ENCODE results near the gene TMEM60.

Gene TMEM60

DNA sequence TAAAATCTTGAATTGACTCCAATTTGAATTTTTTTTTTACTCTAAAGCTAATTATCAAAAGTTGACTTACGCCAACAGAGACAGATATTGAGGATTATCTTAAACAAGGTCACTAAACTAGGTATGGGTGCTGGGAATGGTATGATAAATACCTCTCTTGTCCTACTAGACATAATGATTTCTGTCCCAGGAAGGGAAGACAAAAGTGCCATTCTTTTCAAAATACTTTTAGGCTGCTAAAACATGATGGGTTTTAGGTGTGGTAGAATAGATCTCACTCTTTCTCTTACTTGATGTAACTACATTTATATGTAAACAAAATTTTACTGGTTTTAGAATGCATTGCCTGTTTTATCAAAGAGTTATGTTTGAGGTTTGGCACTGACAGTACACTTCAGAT is 15.1 kb downstream of the TMEM60 start:
- H2AK5ac ChIP-seq (ENCODE audit: low read length, severe bottlenecking): no peak overlapping the region
- no peak overlapping the region for H2BK12ac ChIP-seq (ENCODE audit: low read length in 2 of 2)
- H3K18ac ChIP-seq (ENCODE audit: low read depth in 1 of 2, low read length in 2 of 2): no peak overlapping the region
- no peak overlapping the region for H3K4me3 ChIP-seq (ENCODE audit: insufficient read depth in 1 of 2, low read depth in 1 of 2, low read length in 2 of 2)
- no peak overlapping the region for H3K4ac ChIP-seq (ENCODE audit: low read depth in 1 of 2, low read length in 2 of 2)
- no peak overlapping the region for H2BK5ac ChIP-seq (ENCODE audit: low read depth, low read length, poor library complexity, severe bottlenecking)
- DNase-seq: no peak
- peaks cover 13% of the 10 kb centered on the region for H3K9me3 ChIP-seq (ENCODE audit: control insufficient read depth, low read length)
- H4K8ac ChIP-seq (ENCODE audit: low read length): no peak overlapping the region
- H3K4me2 ChIP-seq (ENCODE audit: low read length, poor library complexity, severe bottlenecking): no peak overlapping the region
- H3K9ac ChIP-seq (ENCODE audit: low read length): no peak overlapping the region
- H2AFZ ChIP-seq (ENCODE audit: low read depth, low read length): no peak overlapping the region
- H3K27ac ChIP-seq (ENCODE audit: low read length, poor library complexity, severe bottlenecking): no peak overlapping the region
- no peak overlapping the region for H2BK15ac ChIP-seq (ENCODE audit: low read depth, poor library complexity, severe bottlenecking)
- no peaks in the 10 kb centered on the region for H3K4me1 ChIP-seq (ENCODE audit: control insufficient read depth, insufficient read depth, low read depth, low read length)
- H3K14ac ChIP-seq (ENCODE audit: low read length in 2 of 2): no peak overlapping the region
- H3K23ac ChIP-seq (ENCODE audit: low read length in 2 of 2): no peak overlapping the region
- peaks cover 0 to 57% of the 10 kb centered on the region in 2 experiments for H3K36me3 ChIP-seq (ENCODE audit: control insufficient read depth in 1 of 2, insufficient read depth in 2 of 2, low read depth in 1 of 2, low read length in 2 of 2)
- no CpG with 5 or more reads among the region's 1 CpG for WGBS
- H4K91ac ChIP-seq (ENCODE audit: low read length): no peak overlapping the region
- H3K79me1 ChIP-seq (replicated peaks; ENCODE audit: low read length, poor library complexity, severe bottlenecking): peaks cover 2% of the 10 kb centered on the region
- H3K27me3 ChIP-seq (ENCODE audit: control insufficient read depth in 1 of 2, insufficient read depth in 1 of 2, low read length in 2 of 2): no peaks in the 10 kb centered on the region
- no peak overlapping the region for H2BK120ac ChIP-seq (ENCODE audit: low read depth, low read length)

DNA sequence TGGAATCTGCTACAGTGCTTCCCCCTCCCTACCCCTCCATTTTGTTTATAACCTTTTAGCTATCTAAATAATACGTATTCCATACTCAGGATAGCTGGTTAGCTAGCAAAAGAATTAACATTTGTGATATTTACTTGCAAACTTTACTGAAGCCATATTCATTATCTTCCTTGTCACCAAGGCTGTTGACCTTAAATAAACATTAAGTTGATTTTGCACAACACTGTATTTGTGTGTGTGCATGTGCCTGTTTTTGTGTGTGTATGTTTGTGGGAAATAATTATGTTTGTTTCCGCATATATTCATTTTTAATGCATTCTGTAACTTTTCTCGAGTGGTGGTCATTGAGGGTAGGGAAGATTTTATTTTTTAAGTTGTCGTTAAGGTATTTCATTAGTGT is 15.9 kb downstream of the TMEM60 start:
- Histone ChIP-seq H2BK120ac (ENCODE audit: low read depth, low read length) (no peak overlapping the region), H3K14ac (ENCODE audit: low read length in 2 of 2) (no peak overlapping the region), H3K23ac (ENCODE audit: low read length in 2 of 2) (no peak overlapping the region), H2BK5ac (ENCODE audit: low read depth, low read length, poor library complexity, severe bottlenecking) (no peak overlapping the region), H4K8ac (ENCODE audit: low read length) (no peak overlapping the region), H3K36me3 (ENCODE audit: control insufficient read depth in 1 of 2, insufficient read depth in 2 of 2, low read depth in 1 of 2, low read length in 2 of 2) (peaks cover 0 to 60% of the 10 kb centered on the region in 2 experiments), H2AK5ac (ENCODE audit: low read length, severe bottlenecking) (no peak overlapping the region), H3K18ac (ENCODE audit: low read depth in 1 of 2, low read length in 2 of 2) (no peak overlapping the region), H3K4me2 (ENCODE audit: low read length, poor library complexity, severe bottlenecking) (no peak overlapping the region), H3K4me1 (ENCODE audit: control insufficient read depth, insufficient read depth, low read depth, low read length) (no peaks in the 10 kb centered on the region), H2BK15ac (ENCODE audit: low read depth, poor library complexity, severe bottlenecking) (no peak overlapping the region), H3K27me3 (ENCODE audit: control insufficient read depth in 1 of 2, insufficient read depth in 1 of 2, low read length in 2 of 2) (no peaks in the 10 kb centered on the region), H2BK12ac (ENCODE audit: low read length in 2 of 2) (no peak overlapping the region), H3K27ac (ENCODE audit: low read length, poor library complexity, severe bottlenecking) (no peak overlapping the region), H4K91ac (ENCODE audit: low read length) (no peak overlapping the region), H3K4ac (ENCODE audit: low read depth in 1 of 2, low read length in 2 of 2) (no peak overlapping the region), H3K9me3 (ENCODE audit: control insufficient read depth, low read length) (peaks cover 13% of the 10 kb centered on the region), H2AFZ (ENCODE audit: low read depth, low read length) (no peak overlapping the region), H3K9ac (ENCODE audit: low read length) (no peak overlapping the region), H3K4me3 (ENCODE audit: insufficient read depth in 1 of 2, low read depth in 1 of 2, low read length in 2 of 2) (no peak overlapping the region), H3K79me1 (replicated peaks; ENCODE audit: low read length, poor library complexity, severe bottlenecking) (peaks cover 2% of the 10 kb centered on the region)
- no peak for DNase-seq
- WGBS: 94% methylated on average over 4 of the region's 4 CpGs

DNA sequence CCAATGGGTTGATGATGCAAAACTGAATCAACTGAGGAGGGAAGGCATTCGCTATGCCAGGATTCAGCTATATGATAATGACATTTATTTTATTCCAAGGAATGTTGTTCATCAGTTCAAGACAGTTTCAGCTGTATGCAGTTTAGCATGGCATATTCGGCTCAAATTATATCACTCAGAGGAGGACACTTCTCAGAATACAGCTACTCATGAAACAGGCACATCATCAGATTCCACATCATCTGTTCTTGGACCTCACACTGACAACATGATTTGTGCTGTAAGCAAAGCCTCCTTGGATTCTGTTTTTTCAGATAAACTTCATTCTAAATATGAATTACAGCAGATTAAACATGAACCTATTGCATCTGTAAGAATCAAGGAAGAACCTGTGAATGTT is 19.7 kb downstream of the TMEM60 start:
- no peak overlapping the region for H3K18ac ChIP-seq (ENCODE audit: low read depth in 1 of 2, low read length in 2 of 2)
- no peak overlapping the region for H4K91ac ChIP-seq (ENCODE audit: low read length)
- DNase-seq: no peak
- H2BK120ac ChIP-seq (ENCODE audit: low read depth, low read length): no peak overlapping the region
- no peak overlapping the region for H3K27ac ChIP-seq (ENCODE audit: low read length, poor library complexity, severe bottlenecking)
- no peak overlapping the region for H3K4ac ChIP-seq (ENCODE audit: low read depth in 1 of 2, low read length in 2 of 2)
- no peak overlapping the region for H3K14ac ChIP-seq (ENCODE audit: low read length in 2 of 2)
- H2AFZ ChIP-seq (ENCODE audit: low read depth, low read length): no peak overlapping the region
- peaks cover 9% of the 10 kb centered on the region for H3K9me3 ChIP-seq (ENCODE audit: control insufficient read depth, low read length)
- no peak overlapping the region for H2AK5ac ChIP-seq (ENCODE audit: low read length, severe bottlenecking)
- no peak overlapping the region for H4K8ac ChIP-seq (ENCODE audit: low read length)
- 100% methylated on average over 2 of the region's 2 CpGs for WGBS
- peaks cover 4 to 79% of the 10 kb centered on the region in 2 experiments for H3K36me3 ChIP-seq (ENCODE audit: control insufficient read depth in 1 of 2, insufficient read depth in 2 of 2, low read depth in 1 of 2, low read length in 2 of 2)
- H3K79me1 ChIP-seq (replicated peaks; ENCODE audit: low read length, poor library complexity, severe bottlenecking): peaks cover 7% of the 10 kb centered on the region
- no peak overlapping the region for H3K9ac ChIP-seq (ENCODE audit: low read length)
- no peak overlapping the region for H3K4me2 ChIP-seq (ENCODE audit: low read length, poor library complexity, severe bottlenecking)
- H2BK15ac ChIP-seq (ENCODE audit: low read depth, poor library complexity, severe bottlenecking): no peak overlapping the region
- H3K23ac ChIP-seq (ENCODE audit: low read length in 2 of 2): no peak overlapping the region
- peak overlapping the region in 1 of 2 experiments; percentile 66 for H2BK12ac ChIP-seq (ENCODE audit: low read length in 2 of 2)
- no peak overlapping the region for H2BK5ac ChIP-seq (ENCODE audit: low read depth, low read length, poor library complexity, severe bottlenecking)
- no peak overlapping the region for H3K4me3 ChIP-seq (ENCODE audit: insufficient read depth in 1 of 2, low read depth in 1 of 2, low read length in 2 of 2)
- H3K4me1 ChIP-seq (ENCODE audit: control insufficient read depth, insufficient read depth, low read depth, low read length): no peaks in the 10 kb centered on the region
- H3K27me3 ChIP-seq (ENCODE audit: control insufficient read depth in 1 of 2, insufficient read depth in 1 of 2, low read length in 2 of 2): no peaks in the 10 kb centered on the region

DNA sequence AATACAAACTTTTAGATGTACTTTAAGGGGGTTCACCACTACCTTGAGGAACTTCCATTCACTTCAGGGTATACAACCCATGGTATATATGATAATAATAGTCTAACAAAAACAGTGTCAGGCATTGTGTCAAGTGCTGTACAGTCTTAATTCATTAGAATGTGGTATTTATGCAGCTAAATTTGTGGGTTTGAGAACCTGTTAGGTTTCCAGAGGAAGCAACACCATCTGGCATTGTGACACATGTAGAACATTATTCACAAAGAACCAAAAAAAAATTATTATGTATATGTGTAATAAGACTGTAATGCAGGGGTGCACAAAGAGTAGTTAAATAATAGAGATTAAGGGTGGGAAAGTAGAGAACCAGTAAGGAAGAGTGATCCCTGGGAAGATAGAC is 26.3 kb downstream of the TMEM60 start:
- H3K4me2 ChIP-seq (ENCODE audit: low read length, poor library complexity, severe bottlenecking): no peak overlapping the region
- H3K27me3 ChIP-seq (ENCODE audit: control insufficient read depth in 1 of 2, insufficient read depth in 1 of 2, low read length in 2 of 2): no peaks in the 10 kb centered on the region
- no peak overlapping the region for H3K9ac ChIP-seq (ENCODE audit: low read length)
- H3K4me1 ChIP-seq (ENCODE audit: control insufficient read depth, insufficient read depth, low read depth, low read length): peaks cover 6% of the 10 kb centered on the region
- no peak overlapping the region for H3K4ac ChIP-seq (ENCODE audit: low read depth in 1 of 2, low read length in 2 of 2)
- H3K27ac ChIP-seq (ENCODE audit: low read length, poor library complexity, severe bottlenecking): no peak overlapping the region
- no peak overlapping the region for H2BK120ac ChIP-seq (ENCODE audit: low read depth, low read length)
- H2AK5ac ChIP-seq (ENCODE audit: low read length, severe bottlenecking): no peak overlapping the region
- no peak overlapping the region for H4K8ac ChIP-seq (ENCODE audit: low read length)
- no peak overlapping the region for H2BK5ac ChIP-seq (ENCODE audit: low read depth, low read length, poor library complexity, severe bottlenecking)
- H3K9me3 ChIP-seq (ENCODE audit: control insufficient read depth, low read length): peaks cover 9% of the 10 kb centered on the region
- H2BK15ac ChIP-seq (ENCODE audit: low read depth, poor library complexity, severe bottlenecking): no peak overlapping the region
- H2AFZ ChIP-seq (ENCODE audit: low read depth, low read length): no peak overlapping the region
- H3K23ac ChIP-seq (ENCODE audit: low read length in 2 of 2): no peak overlapping the region
- peaks cover 4 to 66% of the 10 kb centered on the region in 2 experiments for H3K36me3 ChIP-seq (ENCODE audit: control insufficient read depth in 1 of 2, insufficient read depth in 2 of 2, low read depth in 1 of 2, low read length in 2 of 2)
- no peak overlapping the region for H4K91ac ChIP-seq (ENCODE audit: low read length)
- H3K4me3 ChIP-seq (ENCODE audit: insufficient read depth in 1 of 2, low read depth in 1 of 2, low read length in 2 of 2): no peak overlapping the region
- H3K18ac ChIP-seq (ENCODE audit: low read depth in 1 of 2, low read length in 2 of 2): no peak overlapping the region
- DNase-seq: no peak
- peaks cover 12% of the 10 kb centered on the region for H3K79me1 ChIP-seq (replicated peaks; ENCODE audit: low read length, poor library complexity, severe bottlenecking)
- no peak overlapping the region for H3K14ac ChIP-seq (ENCODE audit: low read length in 2 of 2)
- no peak overlapping the region for H2BK12ac ChIP-seq (ENCODE audit: low read length in 2 of 2)
